ENCODE measurements around the gene COL4A2.

DNA sequence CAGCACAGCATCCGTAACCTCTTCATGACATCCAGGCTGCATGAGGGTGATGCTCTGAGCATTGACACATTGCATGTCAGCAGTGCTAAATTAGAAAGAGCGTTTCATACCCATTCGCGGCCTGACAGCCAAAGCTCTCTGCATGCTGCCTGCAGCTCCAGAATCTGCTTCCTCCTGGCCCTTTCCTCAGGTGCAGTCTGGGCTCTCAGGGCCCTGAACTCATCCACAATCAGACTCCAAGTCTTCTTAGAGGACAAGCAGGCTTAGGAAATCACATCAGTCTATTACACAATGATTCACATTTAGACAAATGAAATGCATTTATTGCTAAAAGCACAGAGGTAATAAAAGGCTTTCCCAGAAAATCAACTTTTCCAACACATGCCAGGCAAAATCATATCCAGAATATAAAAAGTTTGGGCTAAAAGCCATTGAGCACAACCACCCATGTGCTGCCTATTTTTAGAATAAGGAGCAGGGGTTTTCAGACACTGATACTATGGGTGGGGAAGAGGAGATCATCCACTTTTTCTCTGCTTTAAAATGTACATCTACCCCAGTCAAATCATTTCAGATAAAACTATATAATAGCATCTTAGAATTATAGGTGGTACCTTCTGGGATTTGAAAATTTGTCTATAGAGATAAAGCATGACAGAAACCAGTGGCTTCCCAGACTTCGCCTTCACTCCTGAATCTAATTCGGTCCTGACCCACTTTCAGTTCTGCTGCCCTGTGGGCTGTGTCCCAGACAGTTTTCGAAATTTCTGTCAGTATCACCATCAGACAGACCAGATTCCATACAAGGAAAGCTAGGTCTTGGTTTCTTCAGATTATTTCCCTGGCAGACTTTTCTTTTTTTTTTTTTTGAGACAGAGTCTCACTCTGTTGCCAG is 109.3 kb downstream of the COL4A2 start:
- TF ChIP-seq BHLHE40 (IDR thresholded peaks at IDR 0.05; ENCODE audit: borderline replicate concordance) = no peak
- no peak for TF ChIP-seq FOXA1 (IDR thresholded peaks at IDR 0.05)
- TF ChIP-seq FOXM1 (IDR thresholded peaks at IDR 0.05; ENCODE audit: borderline replicate concordance) = no peak
- TF ChIP-seq ZNF384 (IDR thresholded peaks at IDR 0.05) = no peak
- no peak for TF ChIP-seq HDGF (IDR thresholded peaks at IDR 0.05; ENCODE audit: borderline replicate concordance)
- TF ChIP-seq SP1 (IDR thresholded peaks at IDR 0.05) = no peak
- TF ChIP-seq NFRKB (IDR thresholded peaks at IDR 0.05) = no peak
- no peak for TF ChIP-seq ELF4 (IDR thresholded peaks at IDR 0.05)
- TF ChIP-seq, protein P1, sequence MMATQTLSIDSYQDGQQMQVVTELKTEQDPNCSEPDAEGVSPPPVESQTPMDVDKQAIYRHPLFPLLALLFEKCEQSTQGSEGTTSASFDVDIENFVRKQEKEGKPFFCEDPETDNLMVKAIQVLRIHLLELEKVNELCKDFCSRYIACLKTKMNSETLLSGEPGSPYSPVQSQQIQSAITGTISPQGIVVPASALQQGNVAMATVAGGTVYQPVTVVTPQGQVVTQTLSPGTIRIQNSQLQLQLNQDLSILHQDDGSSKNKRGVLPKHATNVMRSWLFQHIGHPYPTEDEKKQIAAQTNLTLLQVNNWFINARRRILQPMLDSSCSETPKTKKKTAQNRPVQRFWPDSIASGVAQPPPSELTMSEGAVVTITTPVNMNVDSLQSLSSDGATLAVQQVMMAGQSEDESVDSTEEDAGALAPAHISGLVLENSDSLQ (IDR thresholded peaks at IDR 0.05) = no peak
- no peak for TF ChIP-seq TARDBP (IDR thresholded peaks at IDR 0.05)
- no peak for TF ChIP-seq FOXK2 (IDR thresholded peaks at IDR 0.05)
- no peak for TF ChIP-seq CTBP1 (IDR thresholded peaks at IDR 0.05; ENCODE audit: borderline replicate concordance)
